Spleen (tissue), 7 donors: ENCODE results near the gene CIAO3.

Source experiments
- POLR2A ChIP-seq, 3 donors: fragments of 450-650 bp; IDR thresholded peaks; one replicate each; pipeline ENCODE4 v1.5.1; 2017; ENCODE audit warnings: antibody characterized with exemption in 3 of 3, mild to moderate bottlenecking in 1 of 3
- TF ChIP-seq, protein P1 (sequence below), 11 experiments: fragments of 200-600 bp in 7 of 11; fragments of 450-650 bp in 4 of 11; sonication (generic) in 4 of 11; IDR thresholded peaks in 8 of 11; conservative IDR thresholded peaks in 3 of 11; 1 replicate in 7 of 11; 2 replicates in 4 of 11; pipeline versions ENCODE4 v1.4.0 to v1.8.0; 2016 to 2021; ENCODE audit warnings: antibody characterized with exemption in 11 of 11, inconsistent platforms in 4 of 11, mild to moderate bottlenecking in 1 of 11
- donor health status: DM: no; HTN: no; CAD: no; lungs with moderate emphysema.
- donor health status: DM: no; HTN: no; CAD: no.
- donor health status: DM: no; HTN: no; CAD: no.

DNA sequence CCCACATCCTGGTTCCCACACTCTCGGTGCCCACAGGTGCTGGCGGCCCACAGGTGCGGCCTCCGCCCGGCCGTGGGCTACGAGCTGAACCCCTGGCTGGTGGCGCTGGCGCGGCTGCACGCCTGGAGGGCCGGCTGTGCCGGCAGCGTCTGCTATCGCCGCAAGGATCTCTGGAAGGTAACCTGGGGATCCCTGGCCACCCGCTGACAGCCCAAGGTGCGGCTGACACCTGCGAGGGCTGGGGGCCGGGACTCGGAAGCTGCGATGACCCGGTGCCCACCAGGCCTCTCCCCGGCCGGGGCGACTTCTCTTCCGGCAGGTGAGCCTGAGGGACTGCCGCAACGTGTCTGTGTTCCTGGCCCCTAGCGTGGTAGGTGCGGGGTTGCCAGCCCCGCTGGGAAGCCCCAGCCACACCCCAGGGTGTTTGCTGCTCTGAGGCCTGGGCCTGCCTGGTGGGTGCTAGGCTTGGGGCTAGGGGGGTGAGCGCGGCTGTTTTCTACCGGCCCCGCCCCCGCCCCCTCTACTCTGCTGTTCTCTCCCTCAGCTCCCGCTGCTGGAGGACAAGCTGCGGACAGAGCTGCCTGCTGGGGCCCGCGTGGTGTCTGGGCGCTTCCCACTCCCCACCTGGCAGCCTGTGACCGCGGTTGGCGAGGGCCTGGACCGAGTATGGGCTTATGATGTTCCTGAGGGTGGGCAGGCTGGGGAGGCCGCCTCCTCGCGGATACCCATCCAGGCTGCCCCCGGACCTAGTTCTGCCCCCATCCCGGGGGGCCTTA lies 18.8 kb downstream of the CIAO3 start:
- TF ChIP-seq POLR2A (IDR thresholded peaks at IDR 0.05) = no peak
- TF ChIP-seq, protein P1, sequence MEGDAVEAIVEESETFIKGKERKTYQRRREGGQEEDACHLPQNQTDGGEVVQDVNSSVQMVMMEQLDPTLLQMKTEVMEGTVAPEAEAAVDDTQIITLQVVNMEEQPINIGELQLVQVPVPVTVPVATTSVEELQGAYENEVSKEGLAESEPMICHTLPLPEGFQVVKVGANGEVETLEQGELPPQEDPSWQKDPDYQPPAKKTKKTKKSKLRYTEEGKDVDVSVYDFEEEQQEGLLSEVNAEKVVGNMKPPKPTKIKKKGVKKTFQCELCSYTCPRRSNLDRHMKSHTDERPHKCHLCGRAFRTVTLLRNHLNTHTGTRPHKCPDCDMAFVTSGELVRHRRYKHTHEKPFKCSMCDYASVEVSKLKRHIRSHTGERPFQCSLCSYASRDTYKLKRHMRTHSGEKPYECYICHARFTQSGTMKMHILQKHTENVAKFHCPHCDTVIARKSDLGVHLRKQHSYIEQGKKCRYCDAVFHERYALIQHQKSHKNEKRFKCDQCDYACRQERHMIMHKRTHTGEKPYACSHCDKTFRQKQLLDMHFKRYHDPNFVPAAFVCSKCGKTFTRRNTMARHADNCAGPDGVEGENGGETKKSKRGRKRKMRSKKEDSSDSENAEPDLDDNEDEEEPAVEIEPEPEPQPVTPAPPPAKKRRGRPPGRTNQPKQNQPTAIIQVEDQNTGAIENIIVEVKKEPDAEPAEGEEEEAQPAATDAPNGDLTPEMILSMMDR (IDR thresholded peaks at IDR 0.05 in 8 of 11, conservative IDR thresholded peaks at IDR 0.05 in 3 of 11) = no peak
